Muscle of arm (tissue), 12 donors: ENCODE data around the gene MAPK8IP2. TPM values are rescaled to one million over a fixed set of nuclear protein-coding genes. Genes with fewer than 3 reads are reported as not detected.
"Not testable (repeated sequence)": the region's sequence is repeated elsewhere in the genome, so short reads cannot be mapped to it uniquely, and the experiment has no call there.

Experiments
- DNase-seq: peaks from one replicate; pipeline ENCODE4 v3.0.0-alpha.2; 2013
- polyA plus RNA-seq, 12 donors: library from polyadenylated mRNA; unstranded; fragments of 120-200 nt; gene quantifications; one replicate each; pipeline ENCODE4 v1.2.1, GENCODE V29; 2013; ENCODE audit not compliant: insufficient read length in 12 of 12

MAPK8IP2 gene
- polyA plus RNA-seq, 12 donors, result 0.11 to 3.1 (median 0.43) TPM; not detected in 1

- no peak for DNase-seq
Measured at GRCh38 chr22:50635591-50635990, 35.0 kb downstream of the MAPK8IP2 start.

GRCh38 chr22:50640296-50640695 lies 39.7 kb downstream of the MAPK8IP2 start:
- not testable (repeated sequence) for DNase-seq

- no peak for DNase-seq
Measured at GRCh38 chr22:50640857-50641647, 40.5 kb downstream of the MAPK8IP2 start.

DNA sequence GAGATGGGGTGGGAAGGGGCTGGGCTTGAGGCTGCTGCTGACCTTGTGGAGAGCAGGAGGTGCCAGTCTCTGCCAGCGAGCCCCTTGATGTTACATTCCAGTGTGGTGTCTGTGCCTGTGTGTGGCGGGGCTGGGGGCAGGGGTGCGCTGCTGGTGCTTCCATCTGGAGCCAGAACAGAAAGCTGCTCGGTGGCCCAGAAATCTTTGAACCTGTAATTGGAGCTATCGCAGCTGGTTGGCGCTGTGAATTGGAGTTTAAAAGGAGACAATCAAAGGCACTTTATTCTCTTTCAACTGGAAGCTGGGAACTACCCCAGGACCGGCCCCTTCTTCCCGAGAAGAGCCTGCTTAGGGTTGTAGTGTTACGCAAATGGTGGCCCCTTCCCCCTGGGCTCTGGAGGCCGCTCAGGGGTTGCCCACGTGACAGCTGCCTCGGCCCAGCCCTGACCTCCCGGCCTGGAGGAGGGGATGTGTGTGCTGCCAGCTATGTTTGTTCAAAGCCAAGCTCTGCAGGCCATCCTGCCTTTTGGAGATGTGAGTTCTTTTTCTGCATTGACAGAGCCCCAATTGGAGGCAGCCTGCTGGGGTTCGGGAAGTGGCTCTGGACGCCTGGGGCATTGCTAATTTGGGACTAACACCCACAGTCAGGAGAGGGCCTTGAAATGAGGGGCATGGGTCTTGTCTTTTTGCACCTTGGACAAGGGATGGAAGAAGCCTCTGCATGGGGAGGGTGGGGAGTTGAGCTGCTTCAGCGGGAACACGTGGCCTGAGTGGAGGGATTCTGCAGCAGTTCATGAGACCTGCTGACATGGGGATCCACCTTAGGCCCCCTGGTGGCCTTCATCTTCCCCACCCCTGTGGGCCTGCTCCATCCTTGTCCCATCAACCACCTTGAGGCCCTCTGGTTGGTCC lies 41.4 kb downstream of the MAPK8IP2 start:
- no peak for DNase-seq

DNA sequence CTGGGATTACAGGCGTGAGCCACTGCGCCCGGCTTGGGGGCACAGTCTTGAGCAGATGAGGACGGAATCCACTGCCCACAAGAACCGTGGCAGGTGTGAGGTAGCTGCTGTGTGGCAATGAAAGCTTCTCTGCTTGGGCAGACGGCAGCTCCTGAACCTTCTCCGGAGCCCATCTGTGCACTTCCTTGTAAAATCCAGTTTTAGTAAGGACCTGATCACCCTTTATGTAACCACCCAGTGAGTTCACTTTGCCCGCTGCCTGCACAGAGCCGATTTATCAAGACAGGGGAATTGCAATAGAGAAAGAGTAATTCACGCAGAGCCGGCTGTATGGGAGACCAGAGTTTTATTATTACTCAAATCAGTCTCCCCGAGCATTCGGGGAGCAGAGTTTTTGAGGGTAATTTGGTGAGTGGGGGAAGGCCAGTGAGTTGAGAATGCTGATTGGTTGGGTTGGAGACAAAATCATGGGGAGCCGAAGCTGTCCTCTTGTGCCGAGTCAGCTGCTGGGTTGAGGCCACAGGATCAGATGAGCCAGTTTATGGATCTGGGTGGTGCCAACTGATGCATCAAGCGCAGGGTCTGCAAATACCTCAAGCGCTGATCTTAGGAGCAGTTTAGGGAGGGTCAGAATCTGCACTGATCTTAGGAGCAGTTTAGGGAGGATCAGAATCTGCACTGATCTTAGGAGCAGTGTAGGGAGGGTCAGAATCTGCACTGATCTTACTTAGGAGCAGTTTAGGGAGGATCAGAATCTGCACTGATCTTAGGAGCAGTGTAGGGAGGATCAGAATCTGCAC lies 42.6 kb downstream of the MAPK8IP2 start:
- not testable (repeated sequence) for DNase-seq

- not testable (repeated sequence) for DNase-seq
Measured at GRCh38 chr22:50643821-50644101, 43.2 kb downstream of the MAPK8IP2 start.

GRCh38 chr22:50653256-50653655 lies 52.7 kb downstream of the MAPK8IP2 start:
- no peak for DNase-seq

DNA sequence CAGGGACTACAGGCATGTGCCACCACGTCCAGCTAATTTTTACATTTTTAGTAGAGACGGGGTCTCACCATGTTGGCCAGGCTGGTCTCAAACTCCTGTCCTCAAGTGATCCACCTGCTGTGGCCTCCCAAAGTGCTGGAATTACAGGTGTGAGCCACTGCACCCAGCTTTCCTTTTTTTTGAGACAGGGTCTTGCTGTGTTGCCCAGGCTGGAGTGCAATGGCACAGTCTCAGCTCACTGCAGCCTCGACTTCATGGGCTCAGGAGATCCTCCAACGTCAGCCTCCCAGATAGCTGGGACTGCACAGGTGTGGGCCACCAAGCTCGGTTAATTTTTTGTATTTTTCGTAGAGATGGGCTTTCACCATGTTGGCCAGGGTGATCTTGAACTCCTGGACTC lies 54.1 kb downstream of the MAPK8IP2 start:
- not testable (repeated sequence) for DNase-seq

GRCh38 chr22:50656122-50657070 lies 55.8 kb downstream of the MAPK8IP2 start:
- DNase-seq, result no peak

DNA sequence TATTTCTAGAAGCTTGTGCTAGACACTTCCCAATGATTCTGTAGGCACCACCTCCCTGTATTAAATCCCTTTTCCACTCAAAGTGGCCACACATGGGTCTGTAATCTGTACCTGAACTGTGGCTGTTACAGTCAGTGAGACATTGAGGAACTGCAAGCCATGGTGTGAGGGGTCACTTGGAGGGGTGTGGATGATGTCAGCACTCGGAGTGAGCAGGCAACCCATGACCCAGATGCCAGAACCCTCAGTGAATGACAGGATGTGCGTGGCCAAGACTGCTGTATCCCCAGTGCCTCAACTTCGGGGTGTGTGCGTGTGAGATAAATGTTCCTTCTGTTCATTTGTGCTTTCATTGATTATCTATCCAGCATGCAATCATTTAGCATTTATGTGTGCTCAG lies 57.3 kb downstream of the MAPK8IP2 start:
- no peak for DNase-seq

- not testable (repeated sequence) for DNase-seq
Measured at GRCh38 chr22:50659711-50660110, 59.1 kb downstream of the MAPK8IP2 start.

- no peak for DNase-seq
Measured at GRCh38 chr22:50660306-50660705, 59.7 kb downstream of the MAPK8IP2 start.

Other genes with a start within 250 kb of the MAPK8IP2 start
- 10 to 100 TPM in 11 of 12 donors, not detected in 1; 28.1 to 48.3 (median 35.0) TPM for gene SBF1, start 125.8 kb upstream of the MAPK8IP2 start, polyA plus RNA-seq
- 1 to 10 TPM in 1 of 12 donors, under 1 TPM in 9, not detected in 2; 0.16 to 1.6 (median 0.34) TPM for gene ADM2, start 119.2 kb upstream of the MAPK8IP2 start, polyA plus RNA-seq
- under 1 TPM in 3 of 12 donors, not detected in 9; 0.16 to 0.20 (median 0.18) TPM for gene MIOX, start 113.9 kb upstream of the MAPK8IP2 start, polyA plus RNA-seq
- 10 to 100 TPM in 11 of 12 donors, not detected in 1; 26.3 to 67.1 (median 33.1) TPM for gene LMF2, start 93.1 kb upstream of the MAPK8IP2 start, polyA plus RNA-seq
- 10 to 100 TPM in 11 of 12 donors, not detected in 1; 22.0 to 33.1 (median 29.8) TPM for gene NCAPH2, start 92.6 kb upstream of the MAPK8IP2 start, polyA plus RNA-seq
- gene SCO2, start 75.2 kb upstream of the MAPK8IP2 start, polyA plus RNA-seq, result 1 to 10 TPM in 7 of 12 donors, under 1 TPM in 1, not detected in 4; 0.28 to 4.3 (median 2.0) TPM
- 10 to 100 TPM in 1 of 12 donors, 1 to 10 TPM in 10, not detected in 1; 1.9 to 25.0 (median 2.9) TPM for gene TYMP, start 70.8 kb upstream of the MAPK8IP2 start, polyA plus RNA-seq
- under 1 TPM in 2 of 12 donors, not detected in 10; 0.09 to 0.17 TPM for gene KLHDC7B, start 54.9 kb upstream of the MAPK8IP2 start, polyA plus RNA-seq
- gene SYCE3, start 37.9 kb upstream of the MAPK8IP2 start, polyA plus RNA-seq, result not detected
- 10 to 100 TPM in 11 of 12 donors, not detected in 1; 22.1 to 61.0 (median 35.1) TPM for gene CPT1B, start 22.4 kb upstream of the MAPK8IP2 start, polyA plus RNA-seq
- gene CHKB, start 17.9 kb upstream of the MAPK8IP2 start, polyA plus RNA-seq, result 10 to 100 TPM in 11 of 12 donors, not detected in 1; 36.0 to 74.3 (median 47.3) TPM
- gene ARSA, start 27.4 kb downstream of the MAPK8IP2 start, polyA plus RNA-seq, result 10 to 100 TPM in 11 of 12 donors, not detected in 1; 10.4 to 22.9 (median 13.4) TPM
- gene SHANK3, start 72.0 kb downstream of the MAPK8IP2 start, polyA plus RNA-seq, result 10 to 100 TPM in 11 of 12 donors, not detected in 1; 10.7 to 26.1 (median 14.6) TPM
- under 1 TPM in 7 of 12 donors, not detected in 5; 0.15 to 0.58 (median 0.32) TPM for gene ACR, start 137.4 kb downstream of the MAPK8IP2 start, polyA plus RNA-seq
- 10 to 100 TPM in 11 of 12 donors, not detected in 1; 16.8 to 48.7 (median 20.0) TPM for gene RABL2B, start 182.8 kb downstream of the MAPK8IP2 start, polyA plus RNA-seq